Astrocyte of the cerebellum (primary cell): ENCODE measurements around the gene GRK5.
"Not testable (repeated sequence)": the region's sequence is repeated elsewhere in the genome, so short reads cannot be mapped to it uniquely, and the experiment has no call there.

Experiments used
- DNase-seq: peaks from one replicate; pipeline ENCODE4 v3.0.0-alpha.2; 2011; ENCODE audit warnings: low read depth
- H3K4me3 ChIP-seq: 2 replicates; pipeline ENCODE4 v1.5.1; 2011; ENCODE audit warnings: mild to moderate bottlenecking, low read depth, low read length, moderate library complexity
- in situ Hi-C: cut with HindIII; loops from 2 replicates; pipeline ENCODE4 v1.10.0; 2017; ENCODE audit warnings: low sequenced_read_pairs
- TF ChIP-seq, protein P1 (sequence below): IDR thresholded peaks from 2 replicates; pipeline ENCODE4 v1.5.1; 2012; ENCODE audit warnings: low read length, low read depth, moderate library complexity, mild to moderate bottlenecking; ENCODE audit errors: missing control alignments

GRK5 gene

DNA sequence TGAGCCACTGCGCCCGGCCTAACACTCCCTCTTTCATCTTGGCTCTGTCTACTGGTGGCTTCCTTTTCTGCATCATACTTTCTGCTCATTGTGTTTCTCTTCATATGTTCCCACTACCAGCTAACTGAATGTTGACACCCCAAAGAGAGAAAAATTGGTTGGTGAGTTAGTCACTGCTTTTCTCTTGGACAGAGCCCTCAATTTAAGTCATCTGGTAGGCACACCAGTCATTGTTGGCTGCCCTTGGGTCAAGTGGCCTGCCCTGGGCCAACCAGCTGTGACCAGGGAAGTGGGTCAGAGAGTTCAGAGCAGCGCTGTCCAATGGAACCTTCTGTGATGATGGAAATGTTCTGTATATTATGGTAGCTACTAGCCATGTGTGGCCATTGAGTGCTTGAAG lies 52.0 kb downstream of the GRK5 start:
- no peak overlapping the region for H3K4me3 ChIP-seq
- TF ChIP-seq, protein P1, sequence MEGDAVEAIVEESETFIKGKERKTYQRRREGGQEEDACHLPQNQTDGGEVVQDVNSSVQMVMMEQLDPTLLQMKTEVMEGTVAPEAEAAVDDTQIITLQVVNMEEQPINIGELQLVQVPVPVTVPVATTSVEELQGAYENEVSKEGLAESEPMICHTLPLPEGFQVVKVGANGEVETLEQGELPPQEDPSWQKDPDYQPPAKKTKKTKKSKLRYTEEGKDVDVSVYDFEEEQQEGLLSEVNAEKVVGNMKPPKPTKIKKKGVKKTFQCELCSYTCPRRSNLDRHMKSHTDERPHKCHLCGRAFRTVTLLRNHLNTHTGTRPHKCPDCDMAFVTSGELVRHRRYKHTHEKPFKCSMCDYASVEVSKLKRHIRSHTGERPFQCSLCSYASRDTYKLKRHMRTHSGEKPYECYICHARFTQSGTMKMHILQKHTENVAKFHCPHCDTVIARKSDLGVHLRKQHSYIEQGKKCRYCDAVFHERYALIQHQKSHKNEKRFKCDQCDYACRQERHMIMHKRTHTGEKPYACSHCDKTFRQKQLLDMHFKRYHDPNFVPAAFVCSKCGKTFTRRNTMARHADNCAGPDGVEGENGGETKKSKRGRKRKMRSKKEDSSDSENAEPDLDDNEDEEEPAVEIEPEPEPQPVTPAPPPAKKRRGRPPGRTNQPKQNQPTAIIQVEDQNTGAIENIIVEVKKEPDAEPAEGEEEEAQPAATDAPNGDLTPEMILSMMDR: no peak
- in situ Hi-C loops: no loop called here
- no peak for DNase-seq

GRCh38 chr10:119261016-119261415 lies 53.6 kb downstream of the GRK5 start:
- DNase-seq, in situ Hi-C loops, H3K4me3 ChIP-seq: not testable (repeated sequence)

DNA sequence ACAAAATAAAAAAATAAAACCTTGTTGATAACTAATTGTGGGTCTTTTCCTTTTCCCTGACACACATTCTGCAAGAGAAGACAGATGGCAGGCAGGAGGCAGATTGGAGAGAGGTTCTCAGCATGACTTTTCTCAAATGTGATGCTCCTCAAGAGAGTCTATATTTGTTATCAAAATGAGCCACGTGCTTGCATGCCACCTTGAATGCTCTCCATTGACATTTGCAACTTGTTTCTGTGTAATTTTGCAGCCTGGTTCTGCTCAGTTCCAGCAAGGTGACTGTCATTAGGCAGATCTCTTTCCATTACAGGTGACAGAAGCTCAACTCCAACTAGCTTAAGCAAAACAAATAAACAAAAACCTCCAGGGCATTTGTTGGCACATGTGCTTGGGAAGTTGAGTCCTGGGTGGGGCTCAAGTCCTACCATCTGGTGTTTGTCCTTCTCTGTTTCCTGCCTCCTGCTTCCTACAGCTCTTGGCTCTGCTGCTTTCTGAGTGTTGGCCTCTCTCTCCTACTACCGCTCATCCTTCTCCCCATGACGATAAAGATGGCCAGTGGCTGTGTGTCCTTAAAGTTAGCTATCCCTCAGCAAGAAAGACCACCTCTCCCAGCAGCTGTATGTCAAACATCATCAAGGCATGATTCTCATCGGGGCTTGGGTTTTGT lies 56.7 kb downstream of the GRK5 start:
- TF ChIP-seq, protein P1: no peak
- H3K4me3 ChIP-seq: no peak overlapping the region
- DNase-seq: no peak
- in situ Hi-C loops: no loop called here

- H3K4me3 ChIP-seq: no peak overlapping the region
- DNase-seq: no peak
- in situ Hi-C loops: no loop called here
- TF ChIP-seq, protein P1: no peak
Observed at GRCh38 chr10:119265691-119266090, 58.3 kb downstream of the GRK5 start.

- in situ Hi-C loops: no loop called here
- H3K4me3 ChIP-seq: no peak overlapping the region
- no peak for DNase-seq
- TF ChIP-seq, protein P1: no peak
Observed at GRCh38 chr10:119267384-119267783, 60.0 kb downstream of the GRK5 start.

DNA sequence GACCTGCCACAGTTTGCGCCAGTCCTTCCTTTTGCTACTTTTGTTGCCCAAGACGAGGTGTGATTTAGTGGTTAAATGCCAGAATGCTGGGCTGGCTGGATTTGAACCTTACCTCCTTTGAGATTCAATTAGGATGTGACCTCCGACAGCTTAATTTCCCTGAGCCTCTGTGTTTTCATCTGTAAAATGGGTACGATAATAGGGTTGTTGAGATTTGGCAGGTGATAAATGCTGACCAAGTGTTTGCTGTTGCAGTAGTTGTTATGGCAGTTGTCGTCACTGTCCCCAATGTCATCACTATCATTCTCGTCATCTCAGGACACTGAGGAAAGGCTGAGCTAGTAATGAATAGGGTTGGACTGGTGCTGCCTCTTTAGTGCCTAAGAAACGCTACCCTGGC lies 61.1 kb downstream of the GRK5 start:
- in situ Hi-C loops: no loop called here
- TF ChIP-seq, protein P1: no peak
- no peak for DNase-seq
- no peak overlapping the region for H3K4me3 ChIP-seq

- TF ChIP-seq, protein P1: no peak
- DNase-seq: no peak
- H3K4me3 ChIP-seq: no peak overlapping the region
Observed at GRCh38 chr10:119268871-119269506, 61.6 kb downstream of the GRK5 start.

More at GRCh38 chr10:119268871-119269506, 61.6 kb downstream of the GRK5 start:
- in situ Hi-C loops: no loop called here
